ENCODE measurements around the gene MAD2L1BP. TPM values are rescaled to one million over a fixed set of nuclear protein-coding genes. Genes with fewer than 3 reads are reported as not detected.

The MAD2L1BP gene
- total RNA-seq, 1 donor from 2014 or later: 27.9 TPM

GRCh38 chr6:43666196-43666920 is 30.7 kb downstream of the MAD2L1BP start:
- no peak for TF ChIP-seq CTCF (IDR thresholded peaks at IDR 0.05; ENCODE audit: insufficient read depth, low read length, severe bottlenecking)
- Histone ChIP-seq H3K4me3 (ENCODE audit: low read depth, low read length) (no peak overlapping the region), H3K36me3 (ENCODE audit: control insufficient read depth, insufficient read depth, low read length) (peaks cover 4% of the 10 kb centered on the region), H3K27me3 (ENCODE audit: control insufficient read depth, insufficient read depth, low read length) (no peaks in the 10 kb centered on the region)
- no peak for FAIRE-seq
- no peak for DNase-seq (ENCODE audit: low read depth)

GRCh38 chr6:43667245-43668150 is 31.9 kb downstream of the MAD2L1BP start:
- no peaks in the 10 kb centered on the region for H3K27me3 ChIP-seq (ENCODE audit: control insufficient read depth, insufficient read depth, low read length)
- H3K4me3 ChIP-seq (ENCODE audit: low read depth, low read length): no peak overlapping the region
- DNase-seq (ENCODE audit: low read depth) (peak; percentile 65), FAIRE-seq (no peak)
- peak; percentile 97 for TF ChIP-seq CTCF (IDR thresholded peaks at IDR 0.05; ENCODE audit: insufficient read depth, low read length, severe bottlenecking)
- peaks cover 6% of the 10 kb centered on the region for H3K36me3 ChIP-seq (ENCODE audit: control insufficient read depth, insufficient read depth, low read length)

DNA sequence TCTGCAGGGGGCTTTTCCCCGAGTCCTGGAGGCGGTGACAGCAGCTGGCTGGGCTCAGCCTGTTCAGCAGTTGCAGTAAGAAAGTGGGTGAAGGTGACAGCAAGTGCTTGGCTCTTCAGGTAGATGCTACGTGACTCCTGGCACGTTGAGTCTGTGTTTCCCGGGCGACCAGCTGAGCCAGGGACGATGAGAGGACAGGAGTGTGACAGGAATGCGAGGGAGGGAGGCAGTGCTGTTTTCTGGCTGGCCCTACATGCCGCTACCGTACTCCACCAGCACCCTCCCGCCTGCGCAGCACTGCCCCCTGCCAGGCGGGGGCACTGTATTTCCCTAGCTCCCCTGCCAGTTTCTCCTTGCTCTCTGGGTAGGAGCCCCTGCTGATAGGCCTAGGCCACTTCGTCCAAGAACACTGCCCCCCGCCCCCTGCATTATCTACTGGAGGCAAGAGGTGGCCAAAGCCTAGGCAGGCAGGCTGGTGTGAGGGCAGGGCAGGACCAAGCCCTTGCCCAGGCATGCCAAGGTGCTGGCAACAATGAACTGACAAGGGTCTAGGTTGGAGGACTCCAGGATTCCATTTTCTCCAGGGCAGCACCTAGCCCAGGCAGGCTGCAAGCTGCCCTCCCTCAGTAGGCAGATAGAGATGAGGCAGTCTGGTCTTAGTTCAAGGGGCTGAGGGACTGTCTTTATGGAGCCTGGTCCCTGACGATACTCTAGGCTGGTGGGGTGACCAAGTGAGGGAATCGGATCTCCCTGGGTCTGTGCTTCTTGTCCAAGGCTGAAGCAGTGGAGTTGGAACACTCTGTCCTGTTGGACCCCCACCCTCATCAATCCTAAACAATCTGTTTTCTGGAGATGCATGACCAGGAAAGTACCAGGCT is 32.8 kb downstream of the MAD2L1BP start:
- FAIRE-seq: no peak
- Histone ChIP-seq H3K4me3 (ENCODE audit: low read depth, low read length) (no peak overlapping the region), H3K36me3 (ENCODE audit: control insufficient read depth, insufficient read depth, low read length) (peaks cover 7% of the 10 kb centered on the region), H3K27me3 (ENCODE audit: control insufficient read depth, insufficient read depth, low read length) (no peaks in the 10 kb centered on the region)
- TF ChIP-seq CTCF (IDR thresholded peaks at IDR 0.05; ENCODE audit: insufficient read depth, low read length, severe bottlenecking): peak; percentile 82
- DNase-seq (ENCODE audit: low read depth): peak; percentile 89

- Histone ChIP-seq H3K4me3 (ENCODE audit: low read depth, low read length) (no peak overlapping the region), H3K36me3 (ENCODE audit: control insufficient read depth, insufficient read depth, low read length) (peaks cover 12% of the 10 kb centered on the region), H3K27me3 (ENCODE audit: control insufficient read depth, insufficient read depth, low read length) (no peaks in the 10 kb centered on the region)
- no peak for FAIRE-seq
- DNase-seq (ENCODE audit: low read depth): peak; percentile 43
- TF ChIP-seq CTCF (IDR thresholded peaks at IDR 0.05; ENCODE audit: insufficient read depth, low read length, severe bottlenecking): no peak
Observed at GRCh38 chr6:43669050-43669921, 33.6 kb downstream of the MAD2L1BP start.

Measured in bronchial epithelial cell (primary cell).